Skin of body (tissue), 2 donors: Measurements from ENCODE around the gene RNF128. TPM values are rescaled to one million over a fixed set of nuclear protein-coding genes. Genes with fewer than 3 reads are reported as not detected.
"Not testable (repeated sequence)": the region's sequence is repeated elsewhere in the genome, so short reads cannot be mapped to it uniquely, and the experiment has no call there.

Experiments
- DNase-seq: peaks from one replicate; lab custom pipeline; 2025; lab: John Stamatoyannopoulos, UW
- total RNA-seq: library from RNA; depleted of rRNA; stranded (reverse); fragments of >200 nt; gene quantifications from one replicate; pipeline ENCODE4 v1.2.3, GENCODE V29; 2014

Gene RNF128
- total RNA-seq, 1 donor from 2014 or later, result 4.2 TPM

DNA sequence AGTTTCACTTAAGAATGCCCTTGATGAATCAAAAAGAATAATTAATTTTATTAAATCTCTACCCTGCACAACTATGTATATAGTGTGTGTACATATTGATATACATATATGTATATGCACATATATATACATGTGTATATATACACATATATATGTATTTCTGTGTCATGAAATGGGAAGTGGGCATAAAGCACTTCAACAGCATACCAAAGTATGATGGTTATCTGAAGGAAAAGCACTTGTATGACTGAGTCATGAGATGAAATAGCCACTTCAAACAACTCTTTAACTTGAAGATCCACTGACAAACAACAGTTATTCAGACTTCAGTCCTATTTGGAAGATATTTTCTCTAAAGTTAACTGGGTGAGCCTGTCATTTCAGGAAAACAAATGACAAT is 16.3 kb downstream of the RNF128 start:
- DNase-seq, result no peak

DNA sequence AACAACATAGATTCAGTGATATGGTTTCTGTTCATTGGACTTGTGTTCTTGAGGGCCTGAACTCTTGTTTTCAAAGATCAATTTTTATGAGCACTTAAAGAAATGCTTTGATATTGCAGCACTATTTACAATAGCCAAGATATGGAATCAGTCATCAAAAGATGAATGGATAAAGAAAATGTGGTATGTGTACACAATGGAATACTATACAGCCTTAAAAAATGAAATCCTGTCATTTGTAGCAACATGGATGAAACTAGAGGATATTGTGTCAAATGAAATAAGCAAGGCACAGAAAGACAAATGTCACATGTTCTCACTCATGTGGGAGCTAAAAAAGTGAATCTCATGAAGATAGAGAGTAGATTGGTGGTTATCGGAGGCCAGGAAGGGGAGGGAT is 21.9 kb downstream of the RNF128 start:
- no peak for DNase-seq

- no peak for DNase-seq
These were observed 24.9 kb downstream of the RNF128 start for GRCh38 chrX:106751407-106751806.

DNA sequence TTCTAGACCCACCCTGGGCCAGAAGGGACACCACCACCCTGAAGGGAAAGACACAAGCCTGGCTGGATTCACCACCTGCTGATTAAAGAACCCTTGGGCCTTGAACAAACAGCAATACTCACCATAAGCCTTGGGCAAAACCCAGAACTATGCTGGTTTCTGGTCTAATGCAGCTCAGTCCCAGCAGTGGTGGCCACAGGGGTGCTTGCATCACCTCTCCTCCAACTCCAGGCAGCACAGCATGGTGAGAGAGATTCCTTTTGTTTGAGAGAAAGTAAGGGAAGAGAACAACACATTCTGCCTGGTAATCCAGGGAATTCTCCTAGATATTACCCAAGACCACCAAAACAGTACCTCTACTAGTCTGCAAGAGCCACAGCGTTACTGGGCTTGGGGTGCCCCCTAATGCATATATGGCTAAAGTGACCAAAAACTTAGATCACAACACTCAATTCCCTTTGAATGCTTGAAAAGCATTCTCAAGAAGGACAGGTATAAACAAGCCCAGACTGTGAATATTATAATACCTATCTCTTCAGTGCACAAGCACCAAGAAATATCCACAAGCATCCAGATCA is 25.7 kb downstream of the RNF128 start:
- no peak for DNase-seq

- DNase-seq, result not testable (repeated sequence)
These were observed 42.8 kb downstream of the RNF128 start for GRCh38 chrX:106769288-106769687.

DNA sequence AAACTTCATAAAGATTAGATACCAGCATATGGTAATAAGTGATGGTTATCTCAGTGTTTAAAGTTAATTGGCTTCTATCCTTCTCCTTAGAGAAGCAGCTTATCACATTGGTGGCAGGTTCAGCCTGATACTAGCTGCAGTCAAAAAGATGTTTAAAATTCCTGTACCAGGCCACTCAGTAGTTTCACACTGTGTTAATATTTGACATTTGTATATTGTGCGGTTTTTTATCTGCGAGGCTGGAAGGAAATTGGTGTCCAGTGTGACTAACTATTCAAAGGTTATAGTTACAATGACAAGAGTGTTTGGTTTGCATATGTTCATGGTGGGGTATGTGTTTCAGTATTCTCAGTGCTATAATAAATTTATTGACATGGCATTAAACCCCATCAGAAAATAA is 48.5 kb downstream of the RNF128 start:
- DNase-seq, result no peak

DNA sequence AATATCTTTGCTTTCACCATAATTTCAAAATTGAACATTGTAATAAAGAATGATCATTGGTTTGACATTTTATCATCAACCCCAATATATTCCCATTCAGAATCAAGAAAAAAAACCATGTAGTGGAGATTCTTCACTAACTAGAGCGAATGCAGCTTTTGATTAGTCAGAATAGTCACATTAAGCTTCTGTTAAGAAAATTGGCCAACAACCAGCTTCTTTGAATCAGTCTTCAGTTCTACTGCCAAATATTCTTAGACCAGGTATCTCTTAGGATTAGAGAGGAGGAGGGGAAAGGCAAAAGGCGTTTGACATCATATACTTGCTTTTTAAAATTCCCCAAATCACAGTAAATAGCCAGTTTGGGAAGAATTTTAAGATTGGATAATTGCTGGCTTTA is 53.8 kb downstream of the RNF128 start:
- no peak for DNase-seq

GRCh38 chrX:106780664-106781377 is 54.3 kb downstream of the RNF128 start:
- DNase-seq, result no peak

- no peak for DNase-seq
These were observed 57.2 kb downstream of the RNF128 start for GRCh38 chrX:106783716-106784115.

DNA sequence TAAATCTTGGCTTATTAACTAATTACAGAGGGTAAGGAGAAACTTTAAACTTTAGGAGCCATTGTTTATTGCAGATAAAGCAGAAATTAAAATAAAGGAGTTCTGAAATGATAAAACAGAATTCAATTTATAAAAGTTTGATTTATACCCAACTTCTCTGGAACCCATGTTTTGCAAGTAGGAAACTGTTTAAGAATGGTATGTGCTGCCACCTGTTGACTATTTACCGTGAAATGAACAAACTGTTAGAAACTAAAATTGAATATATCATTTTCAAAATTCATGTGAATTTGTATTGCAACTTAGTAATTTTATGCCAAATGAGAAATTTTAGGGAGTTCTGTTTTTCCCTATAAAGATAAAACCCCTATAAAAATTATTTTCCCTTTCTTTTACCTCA is 65.0 kb downstream of the RNF128 start:
- no peak for DNase-seq

- no peak for DNase-seq
These were observed 75.5 kb downstream of the RNF128 start for GRCh38 chrX:106802063-106802387.

GRCh38 chrX:106802388-106803275 is 76.1 kb downstream of the RNF128 start, which contains the start of gene TBC1D8B:
Gene TBC1D8B, plus strand, starts transcription at chrX:106802673. Its CDS starts 181 bp downstream, at chrX:106802854.
- peak; percentile 92 for DNase-seq

DNA sequence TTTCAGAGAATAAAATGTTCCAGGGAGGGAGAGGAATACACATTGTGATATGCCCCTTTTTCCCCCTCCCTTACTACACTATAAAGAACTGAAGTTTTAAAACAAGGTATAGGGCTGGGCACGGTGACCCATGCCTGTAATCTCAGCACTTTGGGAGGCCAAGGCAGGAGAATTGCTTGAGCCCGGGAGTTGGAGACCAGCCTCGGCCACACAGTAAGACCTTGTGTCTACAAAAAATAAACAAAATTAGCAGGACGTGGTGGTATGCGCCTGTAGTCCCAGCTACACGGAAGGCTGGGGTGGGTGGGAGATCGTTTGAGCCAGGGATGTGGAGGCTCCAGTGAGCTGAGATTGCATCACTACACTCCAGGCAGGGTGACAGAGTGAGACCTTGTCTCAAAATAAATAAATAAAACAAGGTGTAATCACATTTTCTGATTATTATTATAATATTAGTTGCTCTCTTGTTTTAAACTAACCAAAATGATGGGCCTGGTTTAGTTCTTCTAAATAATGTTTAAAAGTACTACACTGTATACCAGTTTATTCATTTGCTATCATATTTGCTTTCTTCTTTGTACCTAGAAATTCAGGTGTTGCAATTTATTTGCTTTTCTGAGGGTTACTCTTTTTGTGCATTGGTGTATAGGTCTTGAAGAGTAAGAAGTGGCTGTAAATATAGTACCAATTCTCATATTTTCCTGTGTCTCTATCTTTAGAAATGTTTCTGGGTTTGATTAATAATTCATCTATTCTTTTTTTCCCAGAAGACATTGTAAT is 84.8 kb downstream of the RNF128 start:
- no peak for DNase-seq

- not testable (repeated sequence) for DNase-seq
These were observed 86.4 kb downstream of the RNF128 start for GRCh38 chrX:106812930-106813329.

DNA sequence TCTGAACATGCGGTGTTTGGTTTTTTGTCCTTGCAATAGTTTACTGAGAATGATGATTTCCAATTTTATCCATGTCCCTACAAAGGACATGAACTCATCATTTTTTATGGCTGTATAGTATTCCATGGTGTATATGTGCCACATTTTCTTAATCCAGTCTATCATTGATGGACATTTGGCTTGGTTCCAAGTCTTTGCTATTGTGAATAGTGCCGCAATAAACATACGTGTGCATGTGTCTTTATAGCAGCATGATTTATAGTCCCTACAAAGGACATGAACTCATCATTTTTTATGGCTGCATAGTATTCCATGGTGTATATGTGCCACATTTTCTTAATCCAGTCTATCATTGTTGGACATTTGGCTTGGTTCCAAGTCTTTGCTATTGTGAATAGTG is 87.6 kb downstream of the RNF128 start:
- DNase-seq, result not testable (repeated sequence)

Other genes starting within 250 kb of the RNF128 start
- gene RADX, start 114.7 kb upstream of the RNF128 start, total RNA-seq, result 2.8 TPM
- 16.9 TPM for gene TBC1D8B, start 76.0 kb downstream of the RNF128 start, total RNA-seq
- gene RIPPLY1, start 176.6 kb downstream of the RNF128 start, total RNA-seq, result not detected
- 0.10 TPM for gene CLDN2, start 193.7 kb downstream of the RNF128 start, total RNA-seq